Sciatic nerve (tissue), 2 donors: ENCODE data around the gene ST14. TPM values are rescaled to one million over a fixed set of nuclear protein-coding genes. Genes with fewer than 3 reads are reported as not detected.
"Not testable (repeated sequence)": the region's sequence is repeated elsewhere in the genome, so short reads cannot be mapped to it uniquely, and the experiment has no call there.

Experiments
- ATAC-seq: fragments of 200-7000 bp; cut with Tn5 transposase; one replicate; pipeline ENCODE4 v1.9.1; 2020; ENCODE audit warnings: mild to moderate bottlenecking, moderate library complexity
- DNase-seq: peaks from one replicate; pipeline ENCODE4 v3.0.0-alpha.2; 2020; ENCODE audit warnings: low spot score
- intact Hi-C: fragments of 100-400 bp; cut with DNase I; formaldehyde crosslinking; loops from one replicate; pipeline ENCODE4 v1.14.2; 2022
- total RNA-seq: library from RNA; stranded (reverse); fragmentation: NEBNext Ultra II Directional; extraction: Animal tissue kit (Norgen Biotek cat#: 25700); gene quantifications from one replicate; pipeline ENCODE4 v1.2.1, GENCODE V29; 2021
- donor health status: DM: no; HTN: no; CAD: no.
- donor health status: DM: no; HTN: no; CAD: no.

ST14 gene
- total RNA-seq, 1 donor from 2014 or later = 2.8 TPM

- intact Hi-C loops = loop anchor here (10.0 kb wide), 1 partner anchor 210 kb away; the partner anchor contains the start of gene ADAMTS8
- ATAC-seq = no peak
- DNase-seq = peak; percentile 21
Measured at GRCh38 chr11:130214861-130215530, 55.4 kb downstream of the ST14 start.

GRCh38 chr11:130215531-130216220 is 56.1 kb downstream of the ST14 start:
- DNase-seq (peak; percentile 47), ATAC-seq (no peak)
- intact Hi-C loops = loop anchor here (10.0 kb wide), 1 partner anchor 209 kb away; the partner anchor contains the start of gene ADAMTS8

DNA sequence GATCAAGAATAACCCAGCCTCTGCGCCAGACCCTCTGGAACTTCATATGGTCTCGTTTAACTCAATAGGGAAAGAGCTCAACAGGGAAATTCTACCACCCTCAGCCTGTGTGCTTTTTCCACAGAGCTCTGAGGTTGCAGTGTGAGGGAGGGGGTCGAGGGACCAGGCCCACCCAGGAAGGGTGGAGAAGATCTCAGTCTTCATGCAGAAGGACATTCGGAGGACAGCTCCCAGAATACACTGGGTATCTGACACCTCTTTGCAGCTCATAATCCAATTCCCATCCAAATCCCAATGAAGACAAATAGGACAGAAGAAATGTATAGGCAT is 56.6 kb downstream of the ST14 start:
- intact Hi-C loops = loop anchor here (10.0 kb wide), 1 partner anchor 209 kb away; the partner anchor contains the start of gene ADAMTS8
- ATAC-seq (no peak), DNase-seq (no peak)

DNA sequence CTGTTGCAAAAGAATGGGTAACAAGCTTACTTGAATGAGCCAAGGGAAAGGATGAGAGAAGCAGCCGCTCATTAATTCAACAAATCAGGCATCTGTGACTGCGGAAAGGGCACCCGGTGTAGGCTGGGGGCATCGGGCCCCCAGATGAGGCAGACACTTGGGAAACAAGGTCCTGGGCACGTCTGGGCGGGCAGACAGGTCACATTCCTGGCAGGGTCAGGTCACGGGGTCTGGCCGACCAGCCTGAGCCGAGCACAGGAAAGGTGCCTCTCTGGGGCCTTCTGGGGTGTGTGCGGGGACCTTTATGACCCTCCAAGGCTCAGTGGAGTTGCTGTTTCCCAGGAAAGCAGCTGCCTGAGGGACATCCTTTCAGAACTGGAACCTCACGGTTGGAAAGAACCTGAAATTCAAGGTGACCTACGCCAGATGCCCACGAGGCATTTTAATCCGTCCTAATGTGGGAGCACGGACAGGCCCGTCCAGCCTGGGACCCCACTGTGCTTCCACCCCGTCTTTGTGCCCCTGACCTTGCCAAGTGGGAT is 57.1 kb downstream of the ST14 start:
- DNase-seq = peak; percentile 26
- intact Hi-C loops = loop anchor here (10.0 kb wide), 1 partner anchor 208 kb away; the partner anchor contains the start of gene ADAMTS8
- no peak for ATAC-seq

DNA sequence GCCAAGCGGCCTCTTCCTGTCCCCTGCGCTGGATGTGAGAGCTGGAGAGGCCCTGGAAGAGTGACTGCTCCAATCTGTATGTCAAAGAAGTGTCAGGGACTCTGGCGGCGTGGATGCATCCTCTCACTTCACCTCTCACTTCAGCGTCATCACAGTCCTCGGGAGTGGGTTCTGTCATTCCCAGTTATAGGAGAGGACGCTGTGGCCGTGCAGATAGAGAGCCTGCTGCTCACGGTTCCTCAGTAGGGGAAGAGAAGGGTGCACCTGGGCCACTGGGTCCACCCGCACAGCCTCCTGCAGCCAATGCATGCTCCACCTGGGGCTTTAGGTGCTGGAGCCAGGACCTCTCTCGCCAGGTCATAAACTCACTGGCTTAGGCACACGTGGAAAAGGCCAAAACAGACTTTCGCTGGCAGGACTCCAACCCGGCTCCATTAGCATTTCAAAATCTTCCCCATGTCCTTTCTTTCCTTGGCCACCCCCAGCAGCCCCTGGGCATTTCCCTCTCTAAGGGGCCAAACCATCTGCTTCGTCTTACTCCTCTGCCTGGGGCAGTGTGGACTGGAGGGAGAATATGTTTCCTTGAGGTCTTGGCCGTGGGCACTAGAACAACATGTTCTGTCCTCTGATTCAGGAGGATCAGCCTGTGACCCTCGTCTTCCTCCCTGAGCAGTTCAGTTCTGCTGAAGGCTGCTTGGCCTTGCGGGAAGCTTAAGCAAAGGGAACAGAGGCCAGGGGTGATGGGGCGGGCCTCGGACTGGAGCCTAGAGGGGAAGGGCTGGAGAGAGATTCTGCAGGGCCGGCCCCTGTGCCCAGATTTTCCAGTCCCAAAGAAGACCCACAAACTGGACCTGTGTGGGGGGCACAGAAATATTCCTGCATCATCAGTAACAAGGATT is 57.8 kb downstream of the ST14 start:
- intact Hi-C loops = loop anchor here (10.0 kb wide), 1 partner anchor 207 kb away; the partner anchor contains the start of gene ADAMTS8
- ATAC-seq (no peak), DNase-seq (peak; percentile 53)

DNA sequence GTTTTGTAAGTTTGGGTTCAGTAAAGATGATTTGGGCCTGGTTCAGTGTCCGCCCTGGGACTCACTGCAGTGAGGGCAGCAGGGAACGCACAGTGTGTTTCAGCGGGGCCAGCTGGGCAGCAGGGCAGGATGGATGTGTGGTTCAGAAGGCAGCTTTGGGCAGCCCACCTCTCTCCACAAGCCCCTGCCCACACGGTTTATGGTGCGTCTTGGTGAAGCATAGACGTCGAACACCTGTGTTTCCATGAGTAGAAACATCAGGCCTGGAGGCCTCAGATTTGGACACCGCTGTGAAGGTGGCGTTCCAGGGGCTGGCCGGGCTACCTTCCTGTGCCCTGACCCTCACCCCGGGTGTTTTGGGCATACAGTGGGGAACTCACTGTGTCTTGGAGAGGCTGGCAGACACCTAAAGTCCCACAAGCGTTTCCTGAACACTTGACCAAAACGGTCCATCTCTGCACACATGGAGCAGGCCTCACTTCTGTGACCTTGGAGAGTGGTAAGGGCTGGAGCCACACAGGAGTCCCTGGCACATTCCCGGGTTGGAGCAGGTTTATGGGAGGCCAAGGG is 59.0 kb downstream of the ST14 start:
- DNase-seq (peak; percentile 23), ATAC-seq (no peak)
- intact Hi-C loops = loop anchor here (10.0 kb wide), 1 partner anchor 206 kb away; the partner anchor contains the start of gene ADAMTS8

DNA sequence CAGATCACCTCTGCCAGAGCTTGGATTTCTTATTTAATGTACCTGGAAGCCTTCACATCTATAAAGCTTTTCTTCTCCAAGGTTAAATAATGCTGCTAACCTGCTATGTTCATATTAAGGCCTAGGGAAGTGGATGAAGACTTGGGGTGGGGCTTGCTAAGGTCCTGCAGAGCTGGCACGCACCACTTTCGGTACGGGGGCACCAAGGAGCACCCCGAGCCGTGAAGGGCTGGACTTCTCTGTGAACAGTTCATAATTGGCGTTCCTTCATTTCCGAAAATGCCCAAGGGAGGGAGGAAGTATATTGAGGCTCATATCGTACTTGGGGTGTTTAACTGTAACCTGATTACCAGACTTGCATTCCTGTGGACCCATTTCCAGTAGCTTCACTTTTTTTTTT is 59.6 kb downstream of the ST14 start:
- no peak for DNase-seq
- intact Hi-C loops = loop anchor here (10.0 kb wide), 1 partner anchor 206 kb away; the partner anchor contains the start of gene ADAMTS8
- ATAC-seq = no peak

DNA sequence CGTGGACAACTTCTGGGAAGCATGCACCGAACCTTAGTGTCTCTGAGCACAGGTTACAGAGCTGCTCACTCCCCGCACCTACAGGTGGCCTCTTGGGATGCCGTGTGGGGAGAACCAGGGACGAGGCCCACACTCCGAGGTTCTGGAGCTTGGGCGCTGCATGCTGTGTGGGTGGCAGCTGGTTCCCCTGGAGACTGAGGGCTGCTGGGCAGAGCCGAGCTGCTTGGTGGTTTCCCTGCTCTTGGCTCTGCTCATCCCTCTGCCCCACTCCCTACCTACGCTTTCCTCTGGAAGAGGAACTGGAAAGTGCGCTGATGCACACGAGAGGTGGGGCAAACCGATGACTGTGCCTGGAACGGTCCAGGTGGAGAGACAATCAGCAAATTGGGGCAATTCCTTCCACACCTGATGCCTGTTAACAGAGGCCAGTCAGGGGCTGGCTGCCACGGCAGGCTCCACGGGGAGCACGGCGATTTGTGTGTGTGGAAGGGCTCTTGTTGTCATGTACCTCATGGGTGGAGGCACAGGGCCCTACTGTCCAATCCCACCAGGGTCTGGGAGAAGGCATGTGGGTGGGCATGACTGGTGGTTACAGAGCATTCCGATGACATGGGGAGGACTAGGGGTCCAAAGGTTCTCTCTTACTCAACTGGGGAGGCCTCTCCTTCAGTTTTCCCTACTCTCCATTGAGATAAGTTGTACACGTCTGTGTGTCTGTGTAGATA is 60.9 kb downstream of the ST14 start:
- ATAC-seq = no peak
- intact Hi-C loops = no loop called here

DNA sequence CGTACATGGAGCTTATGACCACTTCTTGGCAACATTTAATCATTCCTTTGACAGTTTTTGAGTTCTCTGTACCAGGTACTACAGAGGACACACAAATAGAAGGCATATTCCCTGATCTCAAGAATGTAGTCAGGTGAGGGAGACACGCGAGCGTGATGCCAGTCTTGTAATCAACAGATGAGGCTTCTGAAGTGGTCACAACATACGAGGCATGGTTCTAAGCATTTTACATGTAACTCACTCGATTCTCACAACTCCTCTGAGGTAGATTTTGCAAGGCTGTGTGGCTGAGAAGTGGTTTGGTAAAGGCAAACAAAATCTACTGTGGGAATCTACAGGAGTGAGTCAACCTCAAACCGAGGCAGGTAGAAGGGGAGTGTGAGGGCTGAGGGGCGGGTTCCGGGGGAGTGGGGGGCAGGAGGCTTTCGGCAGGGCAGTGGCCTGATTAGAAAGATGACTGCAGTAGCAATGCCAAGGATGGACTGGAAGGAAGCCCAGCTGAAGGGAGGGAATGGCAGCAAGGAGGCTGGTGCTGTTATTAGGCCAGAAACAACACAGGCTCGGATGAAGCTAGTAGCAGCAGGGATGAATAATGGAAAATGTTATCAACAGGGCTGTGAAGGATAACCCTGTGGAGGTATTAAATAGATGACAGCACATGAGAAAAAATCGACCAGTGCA is 63.8 kb downstream of the ST14 start:
- intact Hi-C loops = no loop called here
- DNase-seq (no peak), ATAC-seq (no peak)

More for the DNA sequence above, 60.9 kb downstream of the ST14 start:
- no peak for DNase-seq

DNA sequence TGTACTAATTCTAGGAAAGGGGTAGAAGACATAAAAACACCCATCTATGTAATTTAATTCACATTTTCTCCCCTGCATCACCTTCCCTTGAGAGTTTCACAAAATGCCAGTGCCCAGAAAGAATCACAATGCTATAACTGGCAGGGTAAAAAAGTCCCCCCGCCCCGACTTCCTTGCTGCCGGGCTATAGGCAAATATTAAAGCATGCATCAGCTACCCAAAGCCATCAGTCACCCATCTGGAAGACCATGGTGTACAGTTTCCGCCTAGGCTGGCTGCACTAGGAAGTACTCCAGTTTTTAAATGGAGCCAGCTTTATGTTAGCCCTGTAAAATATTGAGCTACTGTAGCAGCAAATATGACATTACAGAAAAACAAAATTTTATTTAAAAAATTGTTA is 67.8 kb downstream of the ST14 start:
- intact Hi-C loops = no loop called here
- no peak for DNase-seq
- ATAC-seq = no peak

- intact Hi-C loops, ATAC-seq, DNase-seq: not testable (repeated sequence)
Measured at GRCh38 chr11:130233486-130233885, 73.9 kb downstream of the ST14 start.

- intact Hi-C loops, ATAC-seq, DNase-seq: not testable (repeated sequence)
Measured at GRCh38 chr11:130233888-130234287, 74.3 kb downstream of the ST14 start.

DNA sequence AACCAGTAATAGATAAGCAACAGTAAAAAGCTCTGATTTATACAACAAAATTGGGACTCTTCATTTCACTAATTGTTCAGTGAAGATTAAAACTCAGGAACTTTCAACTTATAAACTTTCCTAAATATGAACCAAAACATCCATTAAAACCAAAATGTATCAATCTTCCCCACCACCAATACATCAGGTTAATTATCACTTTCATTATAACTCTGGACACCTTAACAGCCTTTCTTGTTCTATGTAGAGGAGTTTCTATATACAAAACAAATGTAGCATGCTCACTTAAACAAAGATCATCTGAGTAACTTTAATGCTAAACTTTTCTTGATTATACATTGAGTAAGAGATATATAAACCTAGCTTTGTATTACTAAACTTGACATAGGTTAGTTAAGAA is 74.7 kb downstream of the ST14 start:
- no peak for DNase-seq
- ATAC-seq = no peak
- intact Hi-C loops = no loop called here

GRCh38 chr11:130237282-130238006 is 77.9 kb downstream of the ST14 start:
- DNase-seq (no peak), ATAC-seq (no peak)
- intact Hi-C loops = no loop called here

GRCh38 chr11:130241713-130242112 is 82.1 kb downstream of the ST14 start:
- DNase-seq (no peak), ATAC-seq (no peak)
- intact Hi-C loops = no loop called here

- DNase-seq (no peak), ATAC-seq (no peak)
Measured at GRCh38 chr11:130243816-130244215, 84.2 kb downstream of the ST14 start.

GRCh38 chr11:130244848-130245247 is 85.3 kb downstream of the ST14 start:
- DNase-seq (no peak), ATAC-seq (no peak)
- intact Hi-C loops = no loop called here

More at GRCh38 chr11:130243816-130244215, 84.2 kb downstream of the ST14 start:
- intact Hi-C loops = no loop called here
